NCI-H526 treated with DMSO at 0.1 percent for 48 hours (cell line): ENCODE results near the gene MLANA.

Source experiments
- DNase-seq: peaks from one replicate; lab custom pipeline; 2025; lab: John Stamatoyannopoulos, UW

Gene MLANA, protein sequence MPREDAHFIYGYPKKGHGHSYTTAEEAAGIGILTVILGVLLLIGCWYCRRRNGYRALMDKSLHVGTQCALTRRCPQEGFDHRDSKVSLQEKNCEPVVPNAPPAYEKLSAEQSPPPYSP

GRCh38 chr9:5890641-5891040, at the start of gene MLANA:
Gene MLANA, plus strand, starts transcription at chr9:5890889. Its CDS starts 1,586 bp downstream, at chr9:5892475.
- no peak for DNase-seq

DNA sequence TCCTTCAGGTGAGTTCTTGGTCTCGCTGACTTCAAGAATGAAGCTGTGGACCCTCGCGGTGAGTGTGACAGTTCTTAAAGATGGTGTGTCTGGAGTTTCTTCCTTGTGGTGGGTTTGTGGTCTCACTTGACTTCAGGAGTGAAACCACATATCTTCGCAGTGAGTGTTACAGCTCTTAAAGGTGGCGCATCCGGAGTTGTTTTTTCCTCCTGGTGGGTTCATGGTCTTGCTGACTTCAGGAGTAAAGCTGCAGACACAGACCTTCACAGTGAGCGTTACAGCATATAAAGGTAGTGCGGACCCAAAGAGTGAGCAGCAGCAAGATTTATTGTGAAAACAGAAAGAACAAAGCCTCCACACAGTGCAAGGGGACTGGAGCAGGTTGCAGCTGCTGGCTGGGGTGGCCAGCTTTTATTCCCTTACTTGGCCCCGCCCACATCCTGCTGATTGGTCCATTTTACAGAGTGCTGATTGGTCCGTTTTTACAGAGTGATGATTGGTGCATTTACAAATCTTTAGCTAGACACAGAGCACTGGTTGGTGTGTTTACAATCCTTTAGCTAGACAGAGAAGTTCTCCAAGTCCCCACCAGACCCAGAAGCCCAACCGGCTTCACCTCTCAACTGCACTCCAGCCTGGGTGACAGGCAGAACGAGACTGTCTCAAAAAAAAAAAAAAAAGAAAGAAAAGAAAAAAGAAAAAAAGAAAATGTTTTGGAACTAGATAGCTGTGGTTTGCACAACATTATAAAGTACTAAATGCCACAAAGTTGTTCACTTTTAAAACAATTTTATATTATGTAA, 48.7 kb upstream of the MLANA start:
- no peak for DNase-seq

DNA sequence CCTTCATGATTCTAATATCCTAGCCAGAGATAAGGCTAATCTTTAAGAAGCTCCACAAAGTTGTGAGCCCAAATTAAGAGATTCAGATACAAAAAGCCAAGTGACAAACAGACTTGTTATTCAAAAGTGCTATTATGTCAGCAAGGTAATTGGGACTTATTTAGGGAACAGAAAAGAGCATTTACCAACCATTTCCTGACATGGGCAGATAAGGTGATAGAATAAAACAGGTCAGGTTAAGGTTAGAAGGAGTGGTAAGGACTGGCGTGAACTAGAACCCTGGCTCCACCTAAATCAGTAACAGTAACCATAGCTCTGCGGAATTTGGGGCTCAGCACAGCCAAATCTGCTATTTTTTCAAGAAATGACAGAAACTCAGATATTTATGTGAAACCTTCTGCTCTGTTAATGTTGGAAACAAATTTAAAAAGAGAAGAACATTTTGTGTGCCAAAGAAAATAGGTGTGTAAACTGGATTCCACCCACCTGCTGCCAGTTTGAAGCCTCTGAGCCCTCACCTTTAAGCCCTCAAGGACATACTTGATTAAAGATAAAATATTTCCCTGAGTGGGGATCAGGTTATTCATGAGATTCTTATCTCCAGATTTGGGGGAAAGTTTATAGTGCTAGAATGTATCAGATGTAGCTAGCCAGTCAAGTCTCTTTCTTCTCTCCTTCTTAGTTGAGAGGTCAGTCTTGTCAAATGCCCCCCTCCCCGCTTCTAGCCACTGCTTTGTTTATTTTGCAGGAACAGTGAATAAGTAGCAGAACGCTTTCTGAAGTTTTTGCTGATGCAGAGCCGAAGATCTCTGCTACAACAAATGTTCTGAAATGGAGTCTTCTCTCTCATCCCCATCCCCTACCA, 47.5 kb upstream of the MLANA start:
- DNase-seq = no peak

DNA sequence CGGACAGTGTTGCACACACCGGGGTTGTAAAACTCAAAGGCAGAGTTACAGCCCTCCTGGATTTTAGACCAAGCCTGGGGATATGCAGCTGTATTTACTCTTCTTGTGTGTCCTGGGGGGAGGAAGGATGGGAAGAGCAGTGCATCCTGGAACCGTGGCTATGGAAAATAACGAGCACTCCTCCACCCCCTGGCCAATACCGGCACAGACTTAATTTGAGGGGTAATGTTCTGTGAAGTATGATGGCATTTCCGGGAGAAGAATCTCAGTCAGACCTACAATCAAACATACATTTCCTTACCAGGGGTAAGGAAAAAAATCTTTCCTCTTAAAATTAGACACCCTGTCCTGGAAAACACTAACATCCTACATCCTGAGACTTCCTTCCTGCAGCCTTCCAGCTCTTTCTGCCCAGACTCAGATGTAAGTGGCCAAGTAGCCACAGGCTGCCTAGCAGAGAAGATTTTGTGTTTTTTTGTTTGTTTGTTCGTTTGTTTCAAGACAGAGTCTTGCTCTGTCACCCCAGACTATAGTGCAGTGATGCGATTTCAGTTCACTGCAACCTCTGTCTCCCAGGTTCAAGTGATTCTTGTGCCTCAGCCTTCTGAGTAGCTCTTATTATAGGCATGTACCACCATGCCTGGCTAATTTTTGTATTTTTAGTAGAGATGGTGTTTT, 46.8 kb upstream of the MLANA start:
- peak; percentile 69 for DNase-seq

- DNase-seq = no peak
Measured at GRCh38 chr9:5845157-5845531, 45.5 kb upstream of the MLANA start.

GRCh38 chr9:5846096-5846495, 44.6 kb upstream of the MLANA start:
- no peak for DNase-seq

- DNase-seq = no peak
Measured at GRCh38 chr9:5846501-5846921, 44.2 kb upstream of the MLANA start.

GRCh38 chr9:5848372-5848882, 42.3 kb upstream of the MLANA start:
- no peak for DNase-seq

DNA sequence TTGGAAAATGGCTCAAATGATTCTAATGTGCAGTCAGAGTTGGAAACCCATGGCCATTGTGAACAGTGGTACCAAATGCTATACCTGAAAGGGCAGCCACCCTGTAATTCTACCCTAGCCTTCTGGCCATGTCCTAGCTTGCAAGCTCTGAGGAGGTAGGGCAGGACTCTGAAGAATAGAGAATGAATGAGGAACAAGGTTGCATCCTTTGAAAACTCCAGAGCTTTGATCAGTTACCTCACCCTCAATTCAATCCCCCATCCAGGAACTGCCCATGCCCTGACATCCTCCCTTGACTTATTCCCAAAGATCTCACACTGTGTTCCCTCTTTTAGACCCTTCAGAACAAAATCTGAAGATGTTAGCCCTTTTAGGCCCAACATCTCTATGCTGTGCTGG, 40.0 kb upstream of the MLANA start:
- no peak for DNase-seq

- no peak for DNase-seq
Measured at GRCh38 chr9:5851445-5851844, 39.2 kb upstream of the MLANA start.

GRCh38 chr9:5852987-5853386, 37.7 kb upstream of the MLANA start:
- DNase-seq = no peak

DNA sequence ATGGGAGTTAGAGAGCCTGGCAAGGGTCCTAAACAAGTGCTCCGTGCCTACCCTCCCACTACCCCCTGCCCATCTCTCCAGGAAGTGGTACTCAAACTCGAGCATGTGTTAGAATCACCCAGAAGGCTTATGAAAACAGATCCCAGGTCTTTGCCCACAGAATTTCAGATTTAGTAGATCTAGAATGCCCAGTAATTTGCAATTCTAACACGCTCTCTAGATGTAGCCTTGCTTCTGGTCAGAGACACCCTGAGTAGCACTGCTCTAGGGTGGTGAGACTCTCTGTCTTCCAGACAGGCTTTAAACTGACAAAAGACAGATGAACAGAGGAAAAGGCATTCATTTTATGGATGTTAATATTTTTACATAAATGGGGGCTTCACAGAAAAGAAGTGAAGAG, 37.1 kb upstream of the MLANA start:
- DNase-seq = no peak

- DNase-seq = no peak
Measured at GRCh38 chr9:5854063-5854790, 36.5 kb upstream of the MLANA start.

GRCh38 chr9:5857928-5858327, 32.8 kb upstream of the MLANA start:
- DNase-seq = no peak

- no peak for DNase-seq
Measured at GRCh38 chr9:5858833-5859232, 31.9 kb upstream of the MLANA start.

DNA sequence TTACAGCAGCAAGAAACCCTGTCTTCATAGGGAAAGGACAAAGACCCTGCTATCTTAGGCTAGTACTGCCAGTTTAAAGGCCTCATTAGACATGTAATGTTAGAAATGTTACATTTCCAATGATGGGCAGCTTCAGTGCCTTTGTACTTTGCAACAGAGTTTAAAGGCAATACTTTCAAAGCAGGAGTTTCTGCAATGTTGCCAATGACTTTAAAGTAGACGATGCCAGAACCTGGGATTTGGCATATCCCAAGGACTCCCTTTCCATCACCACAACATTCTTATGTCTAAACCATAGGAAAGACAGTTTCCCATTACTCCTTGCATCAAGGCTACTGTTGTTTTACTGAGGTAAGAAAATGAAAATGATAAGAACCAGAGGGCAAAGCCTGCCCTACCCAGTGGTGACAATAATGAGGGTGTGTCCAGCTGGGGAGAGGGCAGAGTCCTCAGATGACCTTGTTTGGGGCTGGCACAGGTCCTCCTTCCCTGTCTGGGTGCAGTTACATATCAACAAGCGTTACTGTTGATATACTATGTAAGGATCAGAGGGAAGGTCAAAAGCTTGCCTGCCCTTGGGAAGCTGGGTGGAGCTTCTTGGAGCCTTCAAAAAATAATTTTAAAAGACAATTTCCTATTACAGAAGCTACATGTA, 27.5 kb upstream of the MLANA start:
- no peak for DNase-seq

DNA sequence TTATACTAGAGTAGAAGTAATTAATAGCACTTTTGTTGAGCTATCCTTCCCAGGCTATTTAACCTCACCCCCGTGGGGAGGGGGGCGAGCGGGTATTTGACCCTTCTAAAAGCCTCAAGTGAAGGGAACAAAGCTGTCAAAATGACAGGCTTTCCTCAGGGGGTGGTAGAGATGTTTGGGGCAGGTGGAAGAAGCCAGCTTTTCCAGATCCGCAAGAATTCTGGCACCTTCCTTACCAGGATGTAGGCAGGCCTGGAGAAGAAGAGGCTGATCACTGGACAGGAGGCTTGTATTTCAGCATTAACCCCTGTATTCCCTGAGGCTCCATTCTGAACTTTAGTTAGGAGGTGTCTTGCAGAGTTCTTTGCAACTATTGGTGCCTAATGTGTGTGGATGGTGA, 26.2 kb upstream of the MLANA start:
- no peak for DNase-seq

DNA sequence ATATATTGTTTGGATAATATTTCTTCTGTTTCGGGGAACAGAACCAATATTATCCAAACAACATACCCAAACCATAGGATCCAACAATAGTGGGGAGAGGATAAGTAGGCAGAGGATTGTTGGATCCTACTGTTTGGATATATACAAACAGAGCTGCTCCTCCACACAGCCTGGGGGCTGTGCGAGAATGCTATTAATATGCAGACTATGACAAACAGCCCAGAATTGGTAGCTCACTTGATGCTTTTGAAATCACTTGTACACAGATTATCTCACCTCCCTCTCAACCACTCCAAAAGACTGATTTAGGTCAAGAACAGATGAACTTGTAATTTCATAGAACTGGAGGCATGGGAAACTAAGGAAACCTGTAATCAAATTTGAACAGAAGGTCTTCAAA, 24.4 kb upstream of the MLANA start:
- DNase-seq = no peak

DNA sequence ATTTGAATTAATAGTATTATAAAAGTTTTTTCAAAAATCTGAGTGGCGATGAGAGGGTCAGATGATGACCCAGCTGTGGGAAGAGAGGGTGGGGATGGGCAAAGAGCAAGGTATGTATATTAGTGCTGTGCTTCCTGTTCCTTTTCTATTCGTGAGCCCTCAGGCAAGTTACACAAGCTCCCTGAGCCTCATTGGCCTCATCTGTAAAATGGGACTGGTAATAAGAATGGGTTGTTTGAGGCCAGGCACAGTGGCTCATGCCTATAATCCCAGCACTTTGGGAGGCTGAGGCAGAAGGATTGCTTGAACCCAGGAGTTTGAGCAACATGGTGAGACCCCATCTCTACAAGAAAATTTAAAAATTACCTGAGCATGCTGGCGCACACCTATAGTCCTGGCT, 24.0 kb upstream of the MLANA start:
- DNase-seq = no peak

DNA sequence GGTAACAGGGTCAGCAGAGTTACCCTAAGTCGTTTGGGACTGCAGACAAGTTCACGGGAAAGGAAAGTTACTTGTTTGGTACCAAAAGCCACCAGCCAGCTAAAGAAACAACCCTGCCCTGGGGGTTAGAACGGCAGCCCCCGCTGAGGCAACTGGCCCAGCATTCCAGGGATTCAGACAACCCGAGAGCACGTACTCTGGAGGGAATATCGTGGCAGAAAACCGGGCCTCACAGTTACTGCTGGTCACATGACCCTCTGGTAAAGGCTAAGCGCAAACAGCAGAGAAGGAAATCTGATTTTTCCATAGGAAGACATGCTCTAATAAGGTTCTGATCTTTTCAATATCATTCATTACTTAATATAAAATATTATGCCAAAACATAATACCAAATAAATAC, 22.5 kb upstream of the MLANA start:
- DNase-seq = no peak
